Activated naive CD4-positive, alpha-beta T cell treated with Interleukin-2 at 50 U/mL for 16 hours (primary cell): ENCODE results near the gene SLC7A8.

Experiments
- DNase-seq: peaks from one replicate; pipeline ENCODE4 v3.0.0-alpha.2; 2020

SLC7A8 gene

GRCh38 chr14:23128969-23129758 is 54.3 kb downstream of the SLC7A8 start:
- no peak for DNase-seq

GRCh38 chr14:23127861-23128260 is 55.6 kb downstream of the SLC7A8 start:
- no peak for DNase-seq

DNA sequence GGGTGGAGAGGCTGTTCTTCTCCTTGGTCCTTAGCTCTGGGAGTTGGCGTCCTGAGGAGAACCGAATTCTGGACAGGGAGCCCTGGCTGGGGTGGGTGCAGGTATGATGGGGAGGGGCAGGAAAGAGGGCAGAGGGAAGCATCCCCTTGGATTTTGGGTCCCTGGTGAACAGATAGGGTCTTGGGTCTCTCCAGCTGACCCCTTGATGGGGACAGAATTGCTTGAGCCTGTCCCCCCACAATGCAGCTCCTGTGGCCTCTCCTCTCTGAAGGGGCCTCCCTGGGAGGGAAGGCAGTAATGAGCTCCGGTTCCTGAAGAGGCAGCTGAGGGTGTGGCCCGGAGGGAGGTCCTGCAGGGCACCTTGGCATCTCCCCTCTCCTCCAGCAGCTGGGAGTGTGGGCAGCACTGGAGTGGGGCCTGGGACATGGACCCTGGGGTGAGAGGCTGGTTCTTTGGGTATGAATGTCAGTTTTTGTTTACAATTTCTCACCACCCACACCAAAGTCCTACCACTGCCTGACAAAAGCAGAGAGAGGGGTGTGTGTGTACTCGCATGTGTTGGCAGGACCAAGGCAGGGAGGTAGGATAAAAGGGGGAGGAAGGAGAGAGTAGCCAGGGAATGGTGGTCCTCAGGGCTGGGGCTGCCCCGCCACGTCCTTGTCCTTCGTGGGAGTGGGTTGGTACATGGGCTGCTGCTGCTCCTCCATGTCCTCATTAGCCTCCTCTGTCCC is 56.7 kb downstream of the SLC7A8 start:
- DNase-seq = no peak

DNA sequence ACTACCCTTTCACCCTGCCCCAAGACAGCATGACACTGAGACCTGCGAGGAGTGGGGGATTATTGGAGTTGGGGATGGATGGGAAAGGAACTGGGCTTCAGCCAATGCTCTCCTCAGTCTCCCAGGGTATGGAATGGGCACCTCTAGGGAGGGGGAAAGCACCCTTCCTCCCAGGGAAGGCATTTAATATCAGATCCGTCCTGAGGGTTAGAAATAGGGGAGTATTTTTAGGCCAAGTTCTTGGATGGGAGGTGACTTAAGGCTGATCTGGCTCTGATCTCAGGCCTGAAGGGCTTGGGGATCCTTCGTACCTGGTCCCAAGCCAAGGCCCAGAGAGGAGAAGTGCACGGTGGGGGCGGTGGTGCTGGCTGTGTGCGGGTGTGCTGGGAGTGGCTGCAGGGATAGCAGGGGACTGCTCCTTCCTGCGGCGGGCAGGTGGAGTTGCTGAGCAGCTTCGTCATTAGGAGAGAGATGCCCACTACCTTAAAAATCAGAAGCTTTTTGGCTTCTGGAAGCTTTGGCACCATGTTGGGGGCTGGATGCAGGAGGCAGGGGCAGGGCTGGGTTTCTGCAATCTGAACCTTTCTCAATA is 57.4 kb downstream of the SLC7A8 start:
- no peak for DNase-seq

- no peak for DNase-seq
These were observed 58.4 kb downstream of the SLC7A8 start for GRCh38 chr14:23125011-23125410.

DNA sequence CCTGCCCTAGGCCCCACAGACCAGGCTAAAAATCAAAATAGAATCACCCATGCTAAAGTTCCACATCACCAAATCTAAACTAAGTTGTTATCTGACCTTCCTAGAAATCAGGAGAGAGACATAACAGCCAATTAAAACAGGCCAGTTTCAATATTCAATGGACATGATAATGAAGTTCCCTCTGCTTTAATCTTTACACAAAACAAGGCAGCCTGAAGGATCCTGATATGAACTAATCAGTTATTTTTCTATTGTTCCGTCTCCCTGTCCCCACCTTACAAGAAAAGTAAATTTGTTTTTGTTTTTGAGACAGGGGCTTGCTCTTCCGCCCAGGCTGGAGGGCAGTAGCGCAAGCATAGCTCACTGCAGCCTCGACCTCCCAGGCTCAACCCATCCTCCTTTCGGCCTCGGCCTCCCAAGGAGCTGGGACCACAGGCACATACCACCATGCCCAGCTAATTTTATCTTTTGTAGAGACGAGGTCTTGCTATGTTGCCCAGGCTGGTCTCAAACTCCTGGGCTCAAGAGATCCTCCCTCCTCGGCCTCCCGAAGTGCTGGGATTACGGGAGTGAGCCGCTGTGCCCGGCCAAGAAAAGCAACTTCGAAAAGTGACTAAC is 59.0 kb downstream of the SLC7A8 start:
- DNase-seq = no peak

DNA sequence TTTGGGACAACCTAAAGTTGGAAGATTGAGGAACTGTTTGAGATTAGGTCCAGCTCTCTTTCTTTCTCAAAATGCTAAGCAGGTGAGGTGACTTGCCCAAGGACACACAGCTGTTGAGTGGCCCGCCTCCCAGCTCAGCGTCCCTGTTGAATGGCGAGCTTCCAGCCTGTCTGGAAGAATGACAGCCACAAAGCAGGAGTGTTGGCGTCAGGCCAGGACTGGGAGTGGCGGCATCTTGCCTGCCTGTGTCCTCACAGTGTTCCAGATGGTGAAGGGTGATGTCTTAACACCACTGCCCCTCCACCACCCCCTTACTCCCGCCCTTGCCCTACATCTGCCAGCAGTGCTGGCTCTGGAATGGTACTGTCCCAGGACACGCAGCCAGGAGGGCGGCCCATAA is 60.0 kb downstream of the SLC7A8 start:
- DNase-seq = no peak

- DNase-seq = no peak
These were observed 61.4 kb downstream of the SLC7A8 start for GRCh38 chr14:23122086-23122485.

DNA sequence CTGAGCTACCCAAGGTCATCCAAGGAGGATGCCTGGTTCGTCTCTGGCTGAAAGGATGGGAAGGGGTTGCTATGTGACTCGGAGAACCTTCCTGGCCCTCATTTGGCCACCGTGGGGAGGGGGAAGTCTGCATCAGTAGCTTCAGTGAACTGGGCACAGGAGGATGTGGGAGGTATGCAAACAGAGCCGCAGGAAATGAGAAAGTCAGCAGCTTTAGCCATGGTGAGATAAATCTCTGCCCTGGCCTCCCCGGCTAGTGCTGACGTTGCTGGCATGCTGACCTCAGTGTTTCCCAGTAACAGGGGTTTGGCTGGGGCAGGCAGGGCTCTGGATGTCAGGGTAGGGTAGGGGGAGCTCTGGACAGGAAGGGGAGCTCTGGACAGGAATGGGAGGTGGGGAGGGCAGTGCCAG is 62.1 kb downstream of the SLC7A8 start:
- no peak for DNase-seq

DNA sequence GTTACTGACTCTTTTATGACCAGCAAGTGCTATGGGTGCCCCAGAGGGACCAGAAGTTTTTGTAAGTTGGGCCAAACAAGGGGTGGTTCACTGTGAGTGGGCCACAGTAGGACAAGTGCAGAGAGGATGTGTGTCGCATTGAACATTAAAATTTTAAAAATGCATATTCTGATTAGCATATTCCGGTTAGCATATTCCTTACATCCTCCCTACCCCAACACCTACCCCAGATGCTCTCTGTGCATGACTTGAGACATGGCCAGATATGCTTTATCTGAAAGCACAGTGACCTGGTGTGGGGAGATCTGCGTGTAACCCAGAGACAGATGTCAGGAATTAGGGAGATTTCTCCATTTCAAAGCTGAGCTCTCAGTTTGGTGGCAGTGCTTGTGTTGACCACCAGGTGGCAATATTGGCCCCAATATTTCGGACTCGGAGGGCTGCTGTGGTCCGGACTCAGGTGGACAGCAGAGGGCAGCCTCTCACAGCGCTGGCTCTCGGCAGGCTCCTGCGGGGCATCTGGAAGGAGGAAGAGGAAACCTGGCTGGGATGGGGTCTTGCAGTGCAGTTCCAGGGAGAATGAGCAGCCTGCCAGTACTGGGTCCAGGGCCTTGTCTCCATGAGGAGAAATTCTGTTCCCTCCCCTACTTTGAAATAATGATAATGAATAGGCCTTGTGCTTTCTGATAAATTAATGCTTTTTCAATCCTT is 62.8 kb downstream of the SLC7A8 start:
- peak; percentile 81 for DNase-seq

DNA sequence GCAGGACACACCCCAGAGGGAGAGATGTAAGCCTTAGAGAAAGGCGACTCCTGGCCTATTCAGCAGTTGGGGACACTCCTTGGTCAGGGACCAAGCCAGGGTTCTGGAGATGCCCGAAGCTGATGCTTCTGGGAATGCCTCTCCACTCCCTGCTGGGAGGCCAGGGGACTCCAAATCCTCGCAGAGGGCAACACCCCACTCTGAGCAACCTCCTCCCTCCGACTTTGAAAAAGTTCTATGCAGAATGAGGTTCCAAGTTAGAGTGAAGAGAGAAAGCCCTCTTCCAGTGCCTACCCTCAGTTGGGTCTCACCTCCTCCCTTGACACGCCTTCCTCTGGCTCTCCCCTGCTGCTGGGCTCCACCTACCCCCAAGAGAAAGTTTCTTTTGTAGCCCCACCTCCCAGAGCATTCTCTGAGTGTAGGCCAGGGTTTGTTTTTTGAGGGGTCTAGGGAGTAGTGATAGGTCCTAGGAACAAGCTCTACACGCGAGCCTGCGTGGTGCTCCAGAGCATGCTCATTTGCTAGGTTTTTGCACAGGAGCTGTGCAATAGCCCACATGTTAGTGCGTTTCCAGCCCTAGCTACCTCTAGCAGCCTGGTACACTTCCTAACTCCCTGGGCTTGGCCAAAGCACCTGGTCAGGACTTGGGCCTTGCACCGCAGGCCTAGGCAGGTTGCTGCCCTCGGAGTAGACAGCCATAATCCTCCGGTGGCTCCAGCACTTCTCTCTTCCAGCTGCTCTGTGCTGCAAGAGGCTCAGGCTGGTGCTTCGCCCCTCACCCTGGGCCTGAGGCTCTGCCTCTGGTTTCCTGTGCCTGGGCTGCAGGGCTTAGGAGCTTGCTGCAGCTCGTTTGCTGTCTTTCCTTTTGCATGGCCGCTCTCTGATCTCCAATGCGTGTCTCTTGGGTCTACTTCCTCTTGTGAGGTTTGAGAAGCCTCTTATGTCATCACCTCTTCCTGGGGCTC is 63.8 kb downstream of the SLC7A8 start:
- DNase-seq = peak; percentile 21

- no peak for DNase-seq
These were observed 64.7 kb downstream of the SLC7A8 start, which contains the start of gene CEBPE for GRCh38 chr14:23118506-23119362. TSS of gene CEBPE (minus strand) at chr14:23119255. CDS start at chr14:23119091, 164 bp downstream.

- DNase-seq = no peak
These were observed 66.0 kb downstream of the SLC7A8 start for GRCh38 chr14:23117371-23118020.

GRCh38 chr14:23115918-23116317 is 67.5 kb downstream of the SLC7A8 start:
- DNase-seq = no peak

- no peak for DNase-seq
These were observed 68.3 kb downstream of the SLC7A8 start for GRCh38 chr14:23115039-23115731.

GRCh38 chr14:23114669-23115038 is 68.8 kb downstream of the SLC7A8 start:
- no peak for DNase-seq

DNA sequence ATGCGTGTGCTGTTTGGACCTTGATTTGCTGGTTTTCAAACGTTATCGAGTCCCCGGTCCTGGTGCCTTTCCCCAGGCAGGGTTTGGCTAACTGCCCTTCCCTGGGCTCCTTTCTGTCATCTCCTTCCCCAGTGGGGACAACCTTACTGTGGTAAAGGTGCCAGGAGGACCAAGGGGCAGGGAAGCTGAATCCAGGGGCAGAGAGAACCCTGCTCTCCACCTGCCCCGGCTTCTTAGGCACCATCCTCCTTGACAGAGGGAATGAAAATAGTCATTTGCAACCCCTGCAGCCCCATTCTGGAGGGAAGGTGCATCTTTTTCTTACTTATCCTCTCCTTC is 69.4 kb downstream of the SLC7A8 start:
- no peak for DNase-seq

DNA sequence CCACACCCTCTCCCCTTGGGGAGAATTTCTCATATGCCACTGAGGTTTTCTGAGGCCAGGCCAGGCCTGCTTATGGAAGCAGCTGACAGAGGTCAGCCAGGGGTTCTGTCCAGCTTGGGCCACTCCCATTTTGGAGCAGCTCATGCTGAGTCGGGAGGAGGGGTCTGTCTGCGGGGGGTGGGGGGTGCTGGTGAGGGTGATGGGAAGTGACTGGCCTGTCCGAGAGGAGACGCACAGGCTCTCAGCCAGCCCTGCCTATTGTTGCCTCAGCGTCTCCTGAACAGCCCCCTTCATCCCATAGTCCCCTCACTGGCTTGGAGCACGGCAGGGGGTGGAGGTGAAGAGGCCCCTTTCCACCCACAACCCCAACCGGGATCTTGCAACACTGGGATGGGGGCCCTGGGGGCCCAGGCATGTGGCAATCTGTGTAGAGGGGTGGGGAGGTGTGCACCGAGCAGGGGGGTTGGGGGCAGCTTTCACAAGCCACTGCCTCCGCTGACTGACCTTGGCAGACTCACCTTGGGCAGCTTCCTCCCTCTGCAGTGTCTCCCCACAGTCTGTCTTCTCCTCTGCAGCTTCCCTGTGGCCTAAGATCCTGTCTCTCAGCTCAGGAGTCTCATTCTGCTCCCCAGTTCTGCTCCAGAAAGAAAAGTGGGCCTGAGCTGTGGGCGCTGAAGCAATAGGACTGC is 69.9 kb downstream of the SLC7A8 start:
- no peak for DNase-seq
